Right lobe of liver (tissue), 6 donors: Measurements from ENCODE around the gene TMPRSS11F. TPM values are rescaled to one million over a fixed set of nuclear protein-coding genes. Genes with fewer than 3 reads are reported as not detected.

Source experiments
- ATAC-seq, 4 donors: fragments of 200-7000 bp; cut with Tn5 transposase; one replicate each; pipeline ENCODE4 v1.9.1; 2020; ENCODE audit warnings: mild to moderate bottlenecking in 4 of 4, moderate library complexity in 4 of 4
- DNase-seq, 3 donors: peaks; one replicate each; pipeline ENCODE4 v3.0.0-alpha.2; 2020
- H3K27ac ChIP-seq, 3 donors: fragments of 200-600 bp; one replicate each; pipeline ENCODE4 v1.8.0; 2022
- H3K27me3 ChIP-seq, 2 donors: fragments of 200-600 bp; one replicate each; pipeline ENCODE4 v1.8.0; 2022
- H3K36me3 ChIP-seq, 4 donors: fragments of 200-600 bp; sonication (generic) in 1 of 4; one replicate each; pipeline versions ENCODE4 v1.5.1 to v1.8.0; 2017 to 2022; ENCODE audit warnings: control low read depth in 1 of 4
- H3K4me1 ChIP-seq, 4 donors: fragments of 200-600 bp; sonication (generic) in 1 of 4; one replicate each; pipeline versions ENCODE4 v1.5.1 to v1.8.0; 2017 to 2022; ENCODE audit warnings: control low read depth in 1 of 4
- H3K4me3 ChIP-seq, 3 donors: fragments of 200-600 bp; one replicate each; pipeline ENCODE4 v1.8.0; 2022
- H3K9me3 ChIP-seq, 4 donors: fragments of 200-600 bp; sonication (generic) in 1 of 4; one replicate each; pipeline versions ENCODE4 v1.5.1 to v1.8.0; 2017 to 2022; ENCODE audit warnings: control low read depth in 1 of 4
- CTCF ChIP-seq, 4 donors: fragments of 200-600 bp in 3 of 4; fragments of 450-650 bp in 1 of 4; IDR thresholded peaks; one replicate each; pipeline versions ENCODE4 v1.5.1 to v1.8.0; 2016 to 2022; ENCODE audit warnings: antibody characterized with exemption in 4 of 4, mild to moderate bottlenecking in 2 of 4
- POLR2A ChIP-seq: fragments of 450-650 bp; IDR thresholded peaks from one replicate; pipeline ENCODE4 v1.6.1; 2017; ENCODE audit warnings: antibody characterized with exemption, mild to moderate bottlenecking
- WGBS: methylation state at CpG from one replicate; pipeline ENCODE4 v1.1.6; 2018; ENCODE audit warnings: low coverage, low lambda C conversion rate; ENCODE audit not compliant: insufficient coverage; ENCODE audit errors: missing lambda C conversion rate; 5-methylcytosine and 5-hydroxymethylcytosine counted together
- intact Hi-C, 2 donors: fragments of 100-400 bp; cut with DNase I; formaldehyde crosslinking; loops; one replicate each; pipeline versions ENCODE4 v1.11.2 to v1.14.1; 2022
- total RNA-seq, 6 experiments: library from RNA; depleted of rRNA in 2 of 6; stranded (reverse); fragments of >200 nt in 2 of 6; fragmentation: NEBNext Ultra II Directional in 3 of 6; extraction: Animal tissue kit (Norgen Biotek cat#: 25700) in 3 of 6; gene quantifications; one replicate each; pipeline versions ENCODE4 v1.1.0 to v1.2.4, GENCODE V29; 2016 to 2023
- donor health status: DM: no; HTN: yes; CAD: no.
- donor health status: DM: no; HTN: no; CAD: no.
- donor health status: DM: no; HTN: no; CAD: no.
- donor health status: DM: no; HTN: yes; CAD: no.
- donor health status: DM: no; HTN: yes; CAD: no.

The TMPRSS11F gene
- total RNA-seq, 6 experiments from 2014 or later: 0.12 TPM; not detected in 5

- Histone ChIP-seq H3K36me3 (no peaks in the 10 kb centered on the region), H3K9me3 (no peaks in the 10 kb centered on the region), H3K27me3 (no peaks in the 10 kb centered on the region), H3K4me3 (no peak overlapping the region), H3K4me1 (no peaks in the 10 kb centered on the region), H3K27ac (no peak overlapping the region)
- WGBS: 60% methylated on average over 1 of the region's 1 CpG
- no peak for DNase-seq
- no peak for ATAC-seq
- intact Hi-C loops: no loop called here
- TF ChIP-seq POLR2A: no peak
- TF ChIP-seq CTCF (IDR thresholded peaks at IDR 0.05): no peak
These were observed 19.2 kb downstream of the TMPRSS11F start for GRCh38 chr4:68110441-68110840.

GRCh38 chr4:68109868-68110267, 19.8 kb downstream of the TMPRSS11F start:
- Histone ChIP-seq H3K4me1 (no peaks in the 10 kb centered on the region), H3K9me3 (no peaks in the 10 kb centered on the region), H3K27me3 (no peaks in the 10 kb centered on the region), H3K27ac (no peak overlapping the region), H3K36me3 (no peaks in the 10 kb centered on the region), H3K4me3 (no peak overlapping the region)
- TF ChIP-seq CTCF (IDR thresholded peaks at IDR 0.05): no peak
- no peak for TF ChIP-seq POLR2A
- ATAC-seq (no peak), DNase-seq (no peak)
- intact Hi-C loops: no loop called here
- 58% methylated on average over 1 of the region's 1 CpG for WGBS

- Histone ChIP-seq H3K27me3 (no peaks in the 10 kb centered on the region), H3K4me3 (no peak overlapping the region), H3K36me3 (no peaks in the 10 kb centered on the region), H3K9me3 (no peaks in the 10 kb centered on the region), H3K27ac (no peak overlapping the region), H3K4me1 (no peaks in the 10 kb centered on the region)
- DNase-seq: no peak
- 17% methylated on average over 1 of the region's 1 CpG for whole genome bisulfite sequencing
- no peak for ATAC-seq
- intact Hi-C loops: no loop called here
- TF ChIP-seq POLR2A (no peak), CTCF (IDR thresholded peaks at IDR 0.05) (no peak)
These were observed 46.9 kb downstream of the TMPRSS11F start for GRCh38 chr4:68082758-68083157.

- DNase-seq (no peak), ATAC-seq (no peak)
- Histone ChIP-seq H3K27ac (no peak overlapping the region), H3K4me3 (no peak overlapping the region), H3K9me3 (no peaks in the 10 kb centered on the region), H3K27me3 (no peaks in the 10 kb centered on the region), H3K4me1 (no peaks in the 10 kb centered on the region), H3K36me3 (no peaks in the 10 kb centered on the region)
- TF ChIP-seq CTCF (IDR thresholded peaks at IDR 0.05): no peak
- intact Hi-C loops: no loop called here
These were observed 49.7 kb downstream of the TMPRSS11F start for GRCh38 chr4:68079928-68080327.

- H3K9me3 ChIP-seq: no peaks in the 10 kb centered on the region
- 70% methylated on average over 2 of the region's 8 CpGs for WGBS
- no peaks in the 10 kb centered on the region for H3K27me3 ChIP-seq
- no peak overlapping the region for H3K27ac ChIP-seq
- ATAC-seq (peak in 1 of 4 donors; percentile 20), DNase-seq (no peak)
- intact Hi-C loops: no loop called here
- no peak for TF ChIP-seq POLR2A
- TF ChIP-seq CTCF (IDR thresholded peaks at IDR 0.05): no peak
- H3K4me1 ChIP-seq: no peaks in the 10 kb centered on the region
- no peak overlapping the region for H3K4me3 ChIP-seq
- H3K36me3 ChIP-seq: no peaks in the 10 kb centered on the region
These were observed 51.9 kb downstream of the TMPRSS11F start for GRCh38 chr4:68077737-68078136.
